ENCODE data around the gene SYCE3.
"Not testable (repeated sequence)": the region's sequence is repeated elsewhere in the genome, so short reads cannot be mapped to it uniquely, and the experiment has no call there.

Gene SYCE3

DNA sequence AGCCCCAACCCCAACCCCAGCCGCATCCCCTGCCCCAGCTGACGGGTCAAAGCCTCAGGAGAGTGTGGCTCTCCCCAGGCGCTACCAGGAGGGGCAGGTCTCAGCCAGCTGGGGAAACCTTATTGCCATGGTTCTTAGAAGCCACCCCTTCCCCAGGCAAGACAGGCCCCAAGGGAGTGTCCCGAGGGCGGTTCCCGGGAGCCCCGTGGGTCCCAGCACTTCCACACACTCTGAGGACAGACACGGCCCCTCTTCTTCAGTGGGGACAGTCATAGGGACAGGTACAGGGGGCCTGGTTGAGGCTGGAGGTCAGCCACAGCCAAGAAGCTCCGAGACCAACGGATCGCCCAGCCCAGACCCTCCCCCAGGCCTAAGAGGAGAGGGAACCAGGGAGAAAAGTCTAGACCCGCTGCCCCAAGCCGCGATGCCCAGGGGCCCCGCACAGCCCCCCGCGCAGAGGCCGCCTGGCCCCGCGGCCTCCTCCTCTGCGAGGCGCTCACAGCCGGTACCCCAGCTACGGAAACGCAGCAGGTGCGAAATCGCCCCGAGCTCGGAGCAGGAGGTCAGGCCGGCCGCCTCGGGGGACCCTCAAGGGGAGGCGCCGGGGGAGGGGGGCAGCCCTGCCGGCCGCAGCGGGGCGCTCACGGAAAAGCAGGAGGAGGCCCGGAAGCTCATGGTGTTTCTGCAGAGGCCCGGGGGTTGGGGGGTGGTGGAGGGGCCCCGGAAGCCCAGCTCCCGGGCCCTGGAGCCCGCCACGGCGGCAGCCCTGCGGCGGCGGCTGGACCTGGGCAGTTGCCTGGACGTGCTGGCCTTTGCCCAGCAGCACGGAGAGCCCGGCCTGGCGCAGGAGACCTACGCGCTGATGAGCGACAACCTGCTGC is 14.4 kb downstream of the SYCE3 start:
- DNase-seq = no peak

- DNase-seq = no peak
These were observed 15.3 kb downstream of the SYCE3 start for GRCh38 chr22:50547263-50547985.

- DNase-seq = no peak
These were observed 16.1 kb downstream of the SYCE3 start for GRCh38 chr22:50546326-50547262.

GRCh38 chr22:50545522-50546325 is 17.0 kb downstream of the SYCE3 start, which contains the start of gene KLHDC7B:
Gene KLHDC7B, plus strand, starts transcription at chr22:50545899. Its CDS starts 345 bp downstream, at chr22:50546244.
- peak; percentile 82 for DNase-seq

- DNase-seq = no peak
These were observed 17.9 kb downstream of the SYCE3 start for GRCh38 chr22:50544746-50545253.

- peak; percentile 71 for DNase-seq
These were observed 18.5 kb downstream of the SYCE3 start for GRCh38 chr22:50544078-50544745.

GRCh38 chr22:50542416-50542927 is 20.2 kb downstream of the SYCE3 start:
- no peak for DNase-seq

DNA sequence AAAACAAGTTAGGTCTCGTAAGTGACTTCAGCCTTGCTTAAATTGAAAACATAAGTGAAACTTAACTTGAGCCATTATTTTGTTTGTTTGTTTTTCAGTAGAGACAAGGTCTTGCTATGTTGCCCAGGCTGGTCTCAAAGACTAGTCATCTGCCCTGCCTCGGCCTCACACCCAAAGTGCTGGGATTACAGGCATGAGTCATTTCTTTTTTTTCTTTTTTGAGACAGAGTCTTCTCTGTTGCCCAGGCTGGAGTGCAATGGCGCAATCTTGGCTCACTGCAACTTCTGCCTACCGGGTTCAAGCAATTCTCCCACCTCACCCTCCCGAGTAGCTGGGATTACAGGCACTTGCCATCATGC is 21.1 kb downstream of the SYCE3 start:
- peak; percentile 84 for DNase-seq

DNA sequence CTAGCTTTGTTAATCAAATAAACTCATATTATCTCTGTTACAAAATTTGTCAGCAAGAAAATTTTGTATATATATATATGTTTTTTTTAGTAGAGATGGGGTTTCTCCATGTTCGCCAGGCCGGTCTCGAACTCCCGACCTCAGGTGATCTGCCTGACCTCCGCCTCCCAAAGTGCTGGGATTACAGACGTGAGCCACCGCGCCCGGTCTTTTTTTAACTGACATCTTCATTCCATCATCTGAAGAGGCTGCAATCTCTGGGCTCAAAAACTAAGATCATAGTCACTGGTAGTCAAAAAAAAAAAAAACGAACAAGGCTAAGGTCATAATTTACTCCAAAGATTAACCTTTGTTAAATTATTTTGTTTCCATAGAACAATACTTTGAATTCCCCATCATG is 22.3 kb downstream of the SYCE3 start:
- no peak for DNase-seq

GRCh38 chr22:50537765-50538164 is 25.0 kb downstream of the SYCE3 start:
- no peak for DNase-seq

DNA sequence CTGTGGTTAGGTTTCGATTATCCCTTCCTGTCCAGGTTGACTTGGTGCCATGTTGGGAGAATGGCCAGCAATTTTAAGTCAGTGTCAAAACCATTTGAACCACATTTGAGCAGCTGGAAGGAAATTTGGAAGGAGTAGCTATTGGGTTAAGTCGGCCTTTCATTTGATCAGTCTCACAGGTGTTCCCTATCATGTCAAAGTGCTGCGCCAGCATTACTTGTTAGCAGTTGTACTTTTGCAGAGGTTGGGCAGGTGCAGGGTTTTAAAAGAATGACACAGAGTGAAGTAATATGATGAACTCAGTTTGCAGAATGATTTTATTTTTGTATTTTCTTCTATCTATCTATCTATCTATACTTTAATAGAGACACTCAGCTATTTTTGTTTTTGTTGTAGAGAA is 26.5 kb downstream of the SYCE3 start:
- no peak for DNase-seq

- no peak for DNase-seq
These were observed 27.6 kb downstream of the SYCE3 start for GRCh38 chr22:50535113-50535512.

DNA sequence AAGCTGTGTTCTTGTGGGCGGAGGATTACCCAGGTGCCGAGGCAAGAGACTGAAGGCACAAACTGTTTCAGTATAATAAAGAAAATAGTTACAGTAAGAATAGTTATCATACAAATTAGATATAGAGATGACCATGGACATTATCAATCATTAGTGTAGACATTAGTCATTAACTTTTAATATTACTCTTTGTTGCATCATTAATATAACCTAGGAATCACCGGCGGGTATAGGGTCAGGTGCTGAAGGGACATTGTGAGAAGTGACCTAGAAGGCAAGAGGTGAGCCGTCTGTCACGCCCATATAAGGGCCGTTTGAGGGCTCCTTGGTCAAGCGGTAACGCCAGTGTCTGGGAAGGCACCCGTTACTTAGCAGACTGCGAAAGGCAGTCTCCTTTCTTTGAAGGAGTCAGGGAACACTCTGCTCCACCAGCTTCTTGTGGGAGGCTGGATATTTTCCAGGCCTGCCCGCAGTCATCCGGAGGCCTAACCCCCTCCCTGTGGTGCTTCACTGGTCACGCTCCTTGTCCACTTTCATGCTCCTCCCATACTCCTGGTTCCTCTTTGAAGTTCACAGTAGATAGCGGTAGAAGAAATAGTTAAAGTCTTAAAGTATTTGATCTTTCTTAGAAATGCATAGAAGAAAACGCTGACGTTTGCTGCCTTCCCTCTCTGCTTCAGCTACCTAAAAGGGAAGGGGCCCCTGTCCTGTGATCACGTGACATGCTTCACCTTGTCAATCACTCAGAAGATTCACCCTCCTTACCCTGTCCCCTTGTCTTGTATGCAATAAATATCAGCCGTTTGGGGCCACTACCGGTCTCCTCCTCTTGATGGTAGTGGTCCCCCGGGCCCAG is 28.6 kb downstream of the SYCE3 start:
- not testable (repeated sequence) for DNase-seq

- no peak for DNase-seq
These were observed 29.6 kb downstream of the SYCE3 start for GRCh38 chr22:50532824-50533796.

GRCh38 chr22:50531962-50532674 is 30.6 kb downstream of the SYCE3 start:
- DNase-seq = peak; percentile 45

GRCh38 chr22:50531546-50531961 is 31.2 kb downstream of the SYCE3 start:
- DNase-seq = no peak

GRCh38 chr22:50530877-50531545 is 31.7 kb downstream of the SYCE3 start:
- peak; percentile 75 for DNase-seq

All from fibroblast of skin of scalp (primary cell).